Liver (tissue), 9 donors: ENCODE measurements around the gene ZNF714. TPM values are rescaled to one million over a fixed set of nuclear protein-coding genes. Genes with fewer than 3 reads are reported as not detected.

Source experiments
- DNase-seq: peaks from one replicate; pipeline ENCODE4 v3.0.0-alpha.2; 2017; ENCODE audit warnings: low spot score
- H3K27ac ChIP-seq, 2 donors: one replicate each; pipeline ENCODE4 v1.7.0; 2013; ENCODE audit warnings: inconsistent platforms in 2 of 2, low read length in 2 of 2, control low read depth in 1 of 2, low read depth in 1 of 2, mild to moderate bottlenecking in 1 of 2
- H3K27me3 ChIP-seq, 4 donors: one replicate each; pipeline versions ENCODE4 v1.6.1 to v1.7.0; 2013; ENCODE audit warnings: low read length in 3 of 4, inconsistent platforms in 1 of 4, mild to moderate bottlenecking in 1 of 4, moderate library complexity in 1 of 4; ENCODE audit not compliant: control insufficient read depth in 4 of 4, insufficient read depth in 4 of 4
- H3K36me3 ChIP-seq, 4 donors: one replicate each; pipeline versions ENCODE4 v1.6.1 to v1.7.0; 2013; ENCODE audit warnings: low read length in 3 of 4, mild to moderate bottlenecking in 3 of 4, low read depth in 1 of 4, moderate library complexity in 1 of 4; ENCODE audit not compliant: control insufficient read depth in 4 of 4, insufficient read depth in 3 of 4
- H3K4me1 ChIP-seq, 4 donors: one replicate each; pipeline versions ENCODE4 v1.6.1 to v1.7.0; 2013; ENCODE audit warnings: low read length in 3 of 4, mild to moderate bottlenecking in 3 of 4, moderate library complexity in 1 of 4; ENCODE audit not compliant: control insufficient read depth in 4 of 4, insufficient read depth in 4 of 4
- H3K4me3 ChIP-seq, 3 donors: one replicate each; pipeline versions ENCODE4 v1.6.1 to v1.7.0; 2013; ENCODE audit warnings: low read length in 3 of 3, control low read depth in 1 of 3, low read depth in 1 of 3, mild to moderate bottlenecking in 1 of 3
- H3K9ac ChIP-seq, 2 donors: one replicate each; pipeline ENCODE4 v1.7.0; 2013; ENCODE audit warnings: low read length in 2 of 2, mild to moderate bottlenecking in 2 of 2, moderate library complexity in 2 of 2, control low read depth in 1 of 2, low read depth in 1 of 2
- H3K9me3 ChIP-seq, 4 donors: one replicate each; pipeline versions ENCODE4 v1.6.1 to v1.7.0; 2013; ENCODE audit warnings: low read length in 3 of 4; ENCODE audit not compliant: control insufficient read depth in 4 of 4
- ATF3 ChIP-seq: IDR thresholded peaks from 2 replicates; pipeline ENCODE4 v1.6.1; 2016; ENCODE audit warnings: antibody characterized with exemption
- CTCF ChIP-seq: fragments of 150-350 bp; IDR thresholded peaks from 2 replicates; pipeline ENCODE4 v1.5.1; 2017; ENCODE audit warnings: improper control_type of control experiment, low read depth, low read length; ENCODE audit not compliant: missing input control
- EGR1 ChIP-seq, 2 donors: IDR thresholded peaks; 2 replicates each; pipeline ENCODE4 v1.6.1; 2016 to 2018; ENCODE audit warnings: antibody characterized with exemption in 2 of 2, low read depth in 2 of 2
- FOXA1 ChIP-seq: IDR thresholded peaks from 2 replicates; pipeline ENCODE4 v1.6.1; 2016; ENCODE audit warnings: antibody characterized with exemption
- FOXA2 ChIP-seq: IDR thresholded peaks from 2 replicates; pipeline ENCODE4 v1.6.1; 2016; ENCODE audit warnings: antibody characterized with exemption
- GABPA ChIP-seq, 2 donors: IDR thresholded peaks in 1 of 2; conservative IDR thresholded peaks in 1 of 2; 2 replicates each; pipeline ENCODE4 v1.6.1; 2016; ENCODE audit warnings: antibody characterized with exemption in 2 of 2, mild to moderate bottlenecking in 1 of 2, moderate library complexity in 1 of 2
- HNF4A ChIP-seq, 2 donors: conservative IDR thresholded peaks; 2 replicates each; pipeline ENCODE4 v1.6.1; 2016; ENCODE audit warnings: antibody characterized with exemption in 2 of 2, mild to moderate bottlenecking in 2 of 2
- HNF4G ChIP-seq: IDR thresholded peaks from 2 replicates; pipeline ENCODE4 v1.6.1; 2016; ENCODE audit warnings: antibody characterized with exemption
- JUND ChIP-seq, 2 donors: IDR thresholded peaks; 2 replicates each; pipeline ENCODE4 v1.6.1; 2016; ENCODE audit warnings: antibody characterized with exemption in 2 of 2
- MAX ChIP-seq: IDR thresholded peaks from 2 replicates; pipeline ENCODE4 v1.6.1; 2016; ENCODE audit warnings: antibody characterized with exemption
- NR2F2 ChIP-seq: IDR thresholded peaks from 2 replicates; pipeline ENCODE4 v1.6.1; 2016; ENCODE audit warnings: antibody characterized with exemption
- RAD21 ChIP-seq, 2 donors: IDR thresholded peaks; 2 replicates each; pipeline ENCODE4 v1.6.1; 2016; ENCODE audit warnings: antibody characterized with exemption in 2 of 2, mild to moderate bottlenecking in 2 of 2
- REST ChIP-seq: IDR thresholded peaks from 2 replicates; pipeline ENCODE4 v1.6.1; 2016; ENCODE audit warnings: antibody characterized with exemption, mild to moderate bottlenecking
- RXRA ChIP-seq, 2 donors: IDR thresholded peaks; 2 replicates each; pipeline ENCODE4 v1.6.1; 2017 to 2018; ENCODE audit warnings: antibody characterized with exemption in 2 of 2, mild to moderate bottlenecking in 1 of 2
- SP1 ChIP-seq: IDR thresholded peaks from 2 replicates; pipeline ENCODE4 v1.6.1; 2018; ENCODE audit warnings: antibody characterized with exemption, mild to moderate bottlenecking
- TAF1 ChIP-seq: conservative IDR thresholded peaks from 2 replicates; pipeline ENCODE4 v1.6.1; 2016; ENCODE audit warnings: antibody characterized with exemption, mild to moderate bottlenecking
- YY1 ChIP-seq: IDR thresholded peaks from 2 replicates; pipeline ENCODE4 v1.6.1; 2016; ENCODE audit warnings: antibody characterized with exemption, mild to moderate bottlenecking
- ZBTB33 ChIP-seq: IDR thresholded peaks from 2 replicates; pipeline ENCODE4 v1.6.1; 2016; ENCODE audit warnings: antibody characterized with exemption
- WGBS: extraction: QIAGEN DNeasy Blood & Tissue Kit; methylation state at CpG from one replicate; pipeline ENCODE4 v1.1.7; 2013; 5-methylcytosine and 5-hydroxymethylcytosine counted together
- polyA plus RNA-seq, 2 donors: library from polyadenylated mRNA; stranded (reverse) in 1 of 2; unstranded in 1 of 2; fragments of 200-250 nt in 1 of 2; fragments of >200 nt in 1 of 2; fragmentation: Nextera tagmentation in 1 of 2; extraction: Ambion mirVana in 1 of 2; gene quantifications; one replicate each; pipeline versions ENCODE4 v1.2.1 to v1.2.3, GENCODE V29; 2013 to 2015
- total RNA-seq, 2 donors: library from RNA; depleted of rRNA; stranded (reverse); fragments of >200 nt; gene quantifications; one replicate each; pipeline ENCODE4 v1.2.3, GENCODE V29; 2014
- donor health status: healthy.
- donor health status: healthy.
- donor health status: healthy.
- donor health status: healthy.
- donor health status: healthy.

Gene ZNF714
- total and polyA plus RNA-seq, 4 donors, result 0.22 to 4.7 (median 0.81) TPM

- TF ChIP-seq CTCF (no peak), NR2F2 (no peak), TAF1 (no peak), RXRA (IDR thresholded peaks at IDR 0.05) (no peak), GABPA (IDR thresholded peaks at IDR 0.05 in 1 of 2, conservative IDR thresholded peaks at IDR 0.05 in 1 of 2) (no peak), ATF3 (no peak)
Observed at GRCh38 chr19:21148681-21149080, 66.7 kb downstream of the ZNF714 start (continued).

GRCh38 chr19:21149877-21150276 is 67.9 kb downstream of the ZNF714 start:
- Histone ChIP-seq H3K36me3 (peaks cover 0 to 6% (median 0%) of the 10 kb centered on the region in 4 donors), H3K9ac (no peak overlapping the region), H3K9me3 (peaks cover 0 to 3% (median 2%) of the 10 kb centered on the region in 4 donors), H3K4me1 (no peaks in the 10 kb centered on the region), H3K27ac (no peak overlapping the region), H3K27me3 (no peaks in the 10 kb centered on the region), H3K4me3 (no peak overlapping the region)
- no peak for DNase-seq
- TF ChIP-seq ZBTB33 (no peak), ATF3 (no peak), GABPA (IDR thresholded peaks at IDR 0.05 in 1 of 2, conservative IDR thresholded peaks at IDR 0.05 in 1 of 2) (no peak), JUND (IDR thresholded peaks at IDR 0.05) (no peak)
- WGBS, result 95% methylated on average over 6 of the region's 6 CpGs

GRCh38 chr19:21151460-21151859 is 69.5 kb downstream of the ZNF714 start:
- Histone ChIP-seq H3K9me3 (peaks cover 0 to 3% (median 3%) of the 10 kb centered on the region in 4 donors), H3K36me3 (peaks cover 0 to 5% (median 0%) of the 10 kb centered on the region in 4 donors), H3K27me3 (no peaks in the 10 kb centered on the region), H3K4me1 (no peaks in the 10 kb centered on the region), H3K27ac (no peak overlapping the region), H3K4me3 (no peak overlapping the region), H3K9ac (no peak overlapping the region)
- DNase-seq, result no peak
- WGBS, result 97% methylated on average over 1 of the region's 1 CpG
- TF ChIP-seq JUND (IDR thresholded peaks at IDR 0.05) (no peak), MAX (no peak), ATF3 (no peak), RAD21 (IDR thresholded peaks at IDR 0.05) (no peak), EGR1 (IDR thresholded peaks at IDR 0.05; ENCODE audit: low read depth in 2 of 2) (no peak), RXRA (IDR thresholded peaks at IDR 0.05) (no peak), YY1 (no peak), FOXA1 (no peak), HNF4A (conservative IDR thresholded peaks at IDR 0.05) (no peak), REST (no peak), HNF4G (no peak), NR2F2 (no peak), SP1 (no peak), FOXA2 (no peak), CTCF (no peak)
